Panc1 (cell line): Measurements from ENCODE around the gene CSTB. TPM values are rescaled to one million over a fixed set of nuclear protein-coding genes. Genes with fewer than 3 reads are reported as not detected.

Experiments used
- ATAC-seq: fragments of 200-7000 bp; cut with Tn5 transposase; 2 replicates; pipeline ENCODE4 v1.9.1; 2020; ENCODE audit warnings: mild to moderate bottlenecking, moderate library complexity
- BruUV-seq: library from RNA; stranded (reverse); fragments of 400-500 nt; replicated peaks from 2 replicates; lab custom pipeline; 2021; lab: Mats Ljungman, UMichigan
- CTCF ChIA-PET: fragments of 300-600 bp; sonication (Branson Sonifier 250); formaldehyde crosslinking; loops from one replicate; lab custom pipeline; 2022; ENCODE audit warnings: antibody characterized with exemption; lab: Charles Lee
- POLR2A ChIA-PET: fragments of 300-600 bp; sonication (Branson Sonifier 250); formaldehyde crosslinking; loops from one replicate; lab custom pipeline; 2022; ENCODE audit warnings: antibody characterized with exemption; lab: Charles Lee
- DNase-seq: peaks from one replicate; pipeline ENCODE4 v3.0.0-alpha.2; 2010; ENCODE audit warnings: low read depth, low spot score
- H3K27ac ChIP-seq: 2 replicates; pipeline ENCODE4 v1.5.1; 2011; ENCODE audit warnings: mild to moderate bottlenecking, low read length, inconsistent platforms
- H3K27me3 ChIP-seq: fragments of 200-500 bp; sonication (Bioruptor generic); 2 replicates; pipeline ENCODE4 v1.6.0; 2014; ENCODE audit warnings: low read length, inconsistent platforms; ENCODE audit not compliant: control insufficient read depth, insufficient read depth
- H3K36me3 ChIP-seq: fragments of 200-500 bp; sonication (Bioruptor generic); 2 replicates; pipeline ENCODE4 v1.5.1; 2014; ENCODE audit warnings: inconsistent platforms, mild to moderate bottlenecking, low read length, moderate library complexity; ENCODE audit not compliant: control insufficient read depth, insufficient read depth
- H3K4me1 ChIP-seq: 2 replicates; pipeline ENCODE4 v1.5.1; 2011; ENCODE audit warnings: inconsistent platforms, mild to moderate bottlenecking, low read length, moderate library complexity; ENCODE audit not compliant: control insufficient read depth, insufficient read depth
- H3K4me3 ChIP-seq, 2 experiments: 2 replicates each; pipeline ENCODE4 v1.5.1; 2011 to 2012; ENCODE audit warnings: low read depth in 2 of 2, low read length in 2 of 2, mild to moderate bottlenecking in 2 of 2, inconsistent platforms in 1 of 2, moderate library complexity in 1 of 2
- H3K9me3 ChIP-seq: fragments of 200-500 bp; sonication (Bioruptor generic); 2 replicates; pipeline ENCODE4 v1.5.1; 2014; ENCODE audit warnings: low read depth, mild to moderate bottlenecking, inconsistent platforms, low read length, moderate library complexity; ENCODE audit not compliant: control insufficient read depth, insufficient read depth
- POLR2AphosphoS5 ChIP-seq: IDR thresholded peaks from 2 replicates; pipeline ENCODE4 v1.6.1; 2012; ENCODE audit warnings: mild to moderate bottlenecking, low read depth, low read length, moderate library complexity
- SIN3A ChIP-seq: IDR thresholded peaks from 2 replicates; pipeline ENCODE4 v1.6.1; 2012; ENCODE audit warnings: low read depth, mild to moderate bottlenecking, low read length, moderate library complexity, borderline replicate concordance; ENCODE audit not compliant: insufficient read depth
- TCF7L2 ChIP-seq: IDR thresholded peaks from 2 replicates; pipeline ENCODE4 v1.6.1; 2011; ENCODE audit warnings: mild to moderate bottlenecking, low read depth, low read length, inconsistent platforms
- in situ Hi-C: cut with HindIII; loops from 2 replicates; pipeline ENCODE4 v1.10.0; 2016; ENCODE audit warnings: low sequenced_read_pairs, low pct_unique_long_range_greater_than_20kb
- intact Hi-C: fragments of 100-400 bp; cut with micrococcal nuclease; formaldehyde crosslinking; loops from one replicate; pipeline ENCODE4 v1.10.0; 2022; ENCODE audit not compliant: unreplicated experiment
- total RNA-seq: library from RNA; stranded (reverse); gene quantifications from one replicate; pipeline ENCODE4 v1.2.1, GENCODE V29; 2021; ENCODE audit not compliant: unreplicated experiment
- TF ChIP-seq, protein P1 (sequence below), 2 experiments: IDR thresholded peaks; 2 replicates each; pipeline ENCODE4 v1.6.1; 2011 to 2012; ENCODE audit warnings: low read depth in 2 of 2, control low read depth in 1 of 2, low read length in 1 of 2, mild to moderate bottlenecking in 1 of 2, moderate library complexity in 1 of 2; ENCODE audit not compliant: insufficient read depth in 1 of 2
- TF ChIP-seq, protein P2 (sequence below): fragments of 450-650 bp; IDR thresholded peaks from 2 replicates; pipeline ENCODE4 v1.5.1; 2017; ENCODE audit warnings: mild to moderate bottlenecking

Gene CSTB
- total RNA-seq, 1 experiment from 2014 or later, result 72.5 TPM

DNA sequence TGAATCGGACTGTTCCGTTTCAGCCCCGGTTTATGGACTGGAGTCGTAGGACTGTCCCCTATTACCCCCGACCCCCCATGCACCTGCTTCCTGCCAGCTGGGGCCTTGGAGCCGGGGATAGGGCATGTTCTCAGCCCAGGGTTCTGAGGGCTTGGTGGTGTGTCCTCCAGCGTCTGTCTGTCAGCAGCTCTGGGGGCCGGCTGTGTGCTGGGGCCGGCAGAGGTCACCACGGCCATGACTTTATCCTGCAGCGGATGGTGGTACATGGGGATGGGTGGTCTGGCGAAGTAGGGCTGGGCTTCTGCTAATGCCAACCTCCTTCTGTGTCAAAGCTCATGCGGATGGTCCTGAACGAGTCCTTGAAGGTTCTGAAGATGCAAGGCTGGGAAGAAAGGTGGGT, 18.7 kb upstream of the CSTB start:
- POLR2A ChIA-PET, result no interaction called here
- no peak for TF ChIP-seq POLR2AphosphoS5
- TF ChIP-seq SIN3A, result no peak
- TF ChIP-seq TCF7L2, result no peak
- TF ChIP-seq, protein P1, sequence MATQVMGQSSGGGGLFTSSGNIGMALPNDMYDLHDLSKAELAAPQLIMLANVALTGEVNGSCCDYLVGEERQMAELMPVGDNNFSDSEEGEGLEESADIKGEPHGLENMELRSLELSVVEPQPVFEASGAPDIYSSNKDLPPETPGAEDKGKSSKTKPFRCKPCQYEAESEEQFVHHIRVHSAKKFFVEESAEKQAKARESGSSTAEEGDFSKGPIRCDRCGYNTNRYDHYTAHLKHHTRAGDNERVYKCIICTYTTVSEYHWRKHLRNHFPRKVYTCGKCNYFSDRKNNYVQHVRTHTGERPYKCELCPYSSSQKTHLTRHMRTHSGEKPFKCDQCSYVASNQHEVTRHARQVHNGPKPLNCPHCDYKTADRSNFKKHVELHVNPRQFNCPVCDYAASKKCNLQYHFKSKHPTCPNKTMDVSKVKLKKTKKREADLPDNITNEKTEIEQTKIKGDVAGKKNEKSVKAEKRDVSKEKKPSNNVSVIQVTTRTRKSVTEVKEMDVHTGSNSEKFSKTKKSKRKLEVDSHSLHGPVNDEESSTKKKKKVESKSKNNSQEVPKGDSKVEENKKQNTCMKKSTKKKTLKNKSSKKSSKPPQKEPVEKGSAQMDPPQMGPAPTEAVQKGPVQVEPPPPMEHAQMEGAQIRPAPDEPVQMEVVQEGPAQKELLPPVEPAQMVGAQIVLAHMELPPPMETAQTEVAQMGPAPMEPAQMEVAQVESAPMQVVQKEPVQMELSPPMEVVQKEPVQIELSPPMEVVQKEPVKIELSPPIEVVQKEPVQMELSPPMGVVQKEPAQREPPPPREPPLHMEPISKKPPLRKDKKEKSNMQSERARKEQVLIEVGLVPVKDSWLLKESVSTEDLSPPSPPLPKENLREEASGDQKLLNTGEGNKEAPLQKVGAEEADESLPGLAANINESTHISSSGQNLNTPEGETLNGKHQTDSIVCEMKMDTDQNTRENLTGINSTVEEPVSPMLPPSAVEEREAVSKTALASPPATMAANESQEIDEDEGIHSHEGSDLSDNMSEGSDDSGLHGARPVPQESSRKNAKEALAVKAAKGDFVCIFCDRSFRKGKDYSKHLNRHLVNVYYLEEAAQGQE (IDR thresholded peaks at IDR 0.05; ENCODE audit: insufficient read depth in 1 of 2, low read depth in 2 of 2, low read length in 1 of 2), result no peak
- TF ChIP-seq, protein P2, sequence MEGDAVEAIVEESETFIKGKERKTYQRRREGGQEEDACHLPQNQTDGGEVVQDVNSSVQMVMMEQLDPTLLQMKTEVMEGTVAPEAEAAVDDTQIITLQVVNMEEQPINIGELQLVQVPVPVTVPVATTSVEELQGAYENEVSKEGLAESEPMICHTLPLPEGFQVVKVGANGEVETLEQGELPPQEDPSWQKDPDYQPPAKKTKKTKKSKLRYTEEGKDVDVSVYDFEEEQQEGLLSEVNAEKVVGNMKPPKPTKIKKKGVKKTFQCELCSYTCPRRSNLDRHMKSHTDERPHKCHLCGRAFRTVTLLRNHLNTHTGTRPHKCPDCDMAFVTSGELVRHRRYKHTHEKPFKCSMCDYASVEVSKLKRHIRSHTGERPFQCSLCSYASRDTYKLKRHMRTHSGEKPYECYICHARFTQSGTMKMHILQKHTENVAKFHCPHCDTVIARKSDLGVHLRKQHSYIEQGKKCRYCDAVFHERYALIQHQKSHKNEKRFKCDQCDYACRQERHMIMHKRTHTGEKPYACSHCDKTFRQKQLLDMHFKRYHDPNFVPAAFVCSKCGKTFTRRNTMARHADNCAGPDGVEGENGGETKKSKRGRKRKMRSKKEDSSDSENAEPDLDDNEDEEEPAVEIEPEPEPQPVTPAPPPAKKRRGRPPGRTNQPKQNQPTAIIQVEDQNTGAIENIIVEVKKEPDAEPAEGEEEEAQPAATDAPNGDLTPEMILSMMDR, result no peak
- 0 out of 2 replicates have a peak, but pooled peaks cover 6% of the 10 kb centered on the region for H3K4me1 ChIP-seq
- H3K4me3 ChIP-seq, result no peak overlapping the region
- DNase-seq (no peak), ATAC-seq (no peak)
- peaks cover 5% of the 10 kb centered on the region; the same call in 1 of the 2 replicates for H3K36me3 ChIP-seq
- CTCF ChIA-PET, result no interaction called here
- H3K9me3 ChIP-seq, result no peaks in the 10 kb centered on the region
- intact Hi-C loops, result no loop called here
- no peaks in the 10 kb centered on the region for H3K27me3 ChIP-seq
- H3K27ac ChIP-seq, result no peak overlapping the region
- in situ Hi-C loops, result no loop called here
- no TSS peak for BruUV-seq

DNA sequence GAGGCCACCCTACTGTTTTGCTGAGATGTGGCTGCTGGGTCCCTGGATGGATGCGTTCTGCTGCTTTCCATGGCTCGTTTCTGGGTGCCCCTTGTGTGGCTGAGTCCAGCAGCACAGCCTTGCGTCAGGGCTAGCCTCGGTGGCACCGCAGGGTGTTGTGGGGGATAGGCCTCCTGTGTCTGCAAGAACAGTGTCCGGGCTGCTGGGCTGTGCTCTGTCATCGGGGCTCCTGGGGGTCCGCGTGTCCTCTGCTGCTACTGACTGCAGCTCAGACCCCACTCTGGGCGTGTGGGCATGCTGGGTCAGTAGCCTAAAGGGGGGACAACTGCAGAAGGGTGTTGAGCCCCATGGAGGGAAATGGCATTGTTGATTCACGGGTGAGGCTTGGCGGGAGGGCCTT, 18.2 kb upstream of the CSTB start:
- in situ Hi-C loops, result no loop called here
- intact Hi-C loops, result no loop called here
- DNase-seq (no peak), ATAC-seq (no peak)
- Histone ChIP-seq H3K4me1 (0 out of 2 replicates have a peak, but pooled peaks cover 6% of the 10 kb centered on the region), H3K9me3 (no peaks in the 10 kb centered on the region), H3K27ac (no peak overlapping the region), H3K36me3 (peaks cover 6% of the 10 kb centered on the region; the same call in 1 of the 2 replicates), H3K4me3 (no peak overlapping the region), H3K27me3 (no peaks in the 10 kb centered on the region)
- ChIA-PET CTCF (no interaction called here), POLR2A (no interaction called here)
- TF ChIP-seq SIN3A (no peak), TCF7L2 (no peak)
- TF ChIP-seq, protein P1 (IDR thresholded peaks at IDR 0.05; ENCODE audit: insufficient read depth in 1 of 2, low read depth in 2 of 2, low read length in 1 of 2), result no peak
- BruUV-seq, result no TSS peak
